Activated effector memory CD4-positive, alpha-beta T cell treated with anti-CD3 and anti-CD28 coated beads, Interleukin-2, amount 50 U/mL, for 16 hours (primary cell): ENCODE results near the gene AHNAK2.
"Not testable (repeated sequence)": the region's sequence is repeated elsewhere in the genome, so short reads cannot be mapped to it uniquely, and the experiment has no call there.

Experiments
- DNase-seq: peaks from one replicate; pipeline ENCODE4 v3.0.0-alpha.2; 2020

Gene AHNAK2

GRCh38 chr14:104924421-104925213 lies 53.6 kb downstream of the AHNAK2 start, which contains the start of gene PLD4:
Gene PLD4, plus strand, starts transcription at chr14:104924879. Its CDS starts 2,262 bp downstream, at chr14:104927141.
- DNase-seq = no peak

- DNase-seq = no peak
Observed at GRCh38 chr14:104923640-104924420, 54.3 kb downstream of the AHNAK2 start.

- DNase-seq = no peak
Observed at GRCh38 chr14:104919993-104920315, 58.2 kb downstream of the AHNAK2 start.

- DNase-seq = not testable (repeated sequence)
Observed at GRCh38 chr14:104919152-104919992, 58.8 kb downstream of the AHNAK2 start.

- DNase-seq = no peak
Observed at GRCh38 chr14:104917993-104918392, 60.2 kb downstream of the AHNAK2 start.

GRCh38 chr14:104917116-104917515 lies 61.1 kb downstream of the AHNAK2 start:
- DNase-seq = no peak

- DNase-seq = peak; percentile 4
Observed at GRCh38 chr14:104913435-104913834, 64.7 kb downstream of the AHNAK2 start.

- DNase-seq = peak; percentile 14
Observed at GRCh38 chr14:104912053-104912452, 66.1 kb downstream of the AHNAK2 start.

GRCh38 chr14:104908303-104908702 lies 69.9 kb downstream of the AHNAK2 start:
- DNase-seq = no peak

- peak; percentile 12 for DNase-seq
Observed at GRCh38 chr14:104905579-104905933, 72.6 kb downstream of the AHNAK2 start.

- DNase-seq = peak; percentile 34
Observed at GRCh38 chr14:104904650-104905578, 73.3 kb downstream of the AHNAK2 start.

- DNase-seq = no peak
Observed at GRCh38 chr14:104903990-104904389, 74.2 kb downstream of the AHNAK2 start.

GRCh38 chr14:104900639-104901512 lies 77.3 kb downstream of the AHNAK2 start:
- peak; percentile 41 for DNase-seq

GRCh38 chr14:104899781-104900180 lies 78.4 kb downstream of the AHNAK2 start:
- no peak for DNase-seq

GRCh38 chr14:104898870-104899510 lies 79.2 kb downstream of the AHNAK2 start:
- peak; percentile 52 for DNase-seq

- peak; percentile 45 for DNase-seq
Observed at GRCh38 chr14:104898195-104898558, 80.0 kb downstream of the AHNAK2 start.

- peak; percentile 61 for DNase-seq
Observed at GRCh38 chr14:104897330-104898194, 80.6 kb downstream of the AHNAK2 start.

GRCh38 chr14:104895786-104896661 lies 82.2 kb downstream of the AHNAK2 start:
- DNase-seq = peak; percentile 54
